SH-SY5Y (cell line): ENCODE results near the gene P2RY8.

Experiments used
- GATA2 ChIP-seq: IDR thresholded peaks from 2 replicates; pipeline ENCODE4 v1.6.1; 2011; ENCODE audit warnings: mild to moderate bottlenecking, low read depth, low read length
- GATA3 ChIP-seq: IDR thresholded peaks from 2 replicates; pipeline ENCODE4 v1.6.1; 2011; ENCODE audit warnings: low read depth, mild to moderate bottlenecking, low read length, moderate library complexity

The P2RY8 gene

GRCh38 chrX:1481636-1482529 lies 55.1 kb downstream of the P2RY8 start:
- TF ChIP-seq GATA3 (no peak), GATA2 (peak; percentile 56)

- TF ChIP-seq GATA2 (no peak), GATA3 (no peak)
These were observed 56.8 kb downstream of the P2RY8 start for GRCh38 chrX:1480082-1480785.

- TF ChIP-seq GATA3 (no peak), GATA2 (no peak)
These were observed 59.1 kb downstream of the P2RY8 start for GRCh38 chrX:1477801-1478458.

GRCh38 chrX:1477229-1477628 lies 59.8 kb downstream of the P2RY8 start:
- no peak for TF ChIP-seq GATA3
- no peak for TF ChIP-seq GATA2

DNA sequence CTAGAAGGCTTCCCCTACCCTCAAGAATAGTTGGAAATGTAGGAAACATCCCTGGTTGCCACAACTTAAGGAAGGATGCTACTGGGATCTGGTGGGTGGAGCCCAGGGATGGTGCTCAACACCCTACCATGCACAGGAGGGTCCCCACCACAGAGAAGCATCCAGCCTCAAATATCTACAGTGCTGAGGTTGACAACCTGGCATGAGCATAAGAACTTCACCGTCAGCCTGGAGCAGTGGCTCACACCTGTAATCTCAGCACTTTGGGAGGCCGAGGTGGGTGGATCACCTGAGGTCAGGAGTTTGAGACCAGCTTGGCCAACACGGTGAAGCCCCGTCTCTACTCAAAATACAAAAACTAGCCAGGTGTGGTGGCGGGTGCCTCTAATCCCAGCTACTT lies 60.3 kb downstream of the P2RY8 start:
- TF ChIP-seq GATA2 (no peak), GATA3 (no peak)

- TF ChIP-seq GATA3 (no peak), GATA2 (no peak)
These were observed 61.1 kb downstream of the P2RY8 start for GRCh38 chrX:1475881-1476280.

DNA sequence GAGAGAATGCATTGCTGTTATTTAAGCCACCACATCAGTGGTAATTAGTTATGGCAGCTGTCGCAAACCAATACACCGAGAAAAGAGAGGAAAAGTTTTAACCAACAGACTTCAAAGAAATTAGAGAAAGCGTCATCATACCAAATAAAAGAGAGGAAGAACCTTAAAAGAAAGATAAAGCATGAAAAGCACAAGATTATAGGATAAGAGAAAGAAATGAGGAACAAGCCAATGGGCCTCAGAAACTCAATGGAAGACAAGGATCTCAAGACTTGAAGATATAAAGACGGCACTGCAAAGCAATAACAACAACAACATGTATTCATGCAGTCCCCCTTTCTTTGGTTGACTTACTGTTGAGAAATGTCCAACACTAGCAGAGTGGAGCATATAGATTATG lies 61.5 kb downstream of the P2RY8 start:
- TF ChIP-seq GATA3, result no peak
- TF ChIP-seq GATA2, result no peak

DNA sequence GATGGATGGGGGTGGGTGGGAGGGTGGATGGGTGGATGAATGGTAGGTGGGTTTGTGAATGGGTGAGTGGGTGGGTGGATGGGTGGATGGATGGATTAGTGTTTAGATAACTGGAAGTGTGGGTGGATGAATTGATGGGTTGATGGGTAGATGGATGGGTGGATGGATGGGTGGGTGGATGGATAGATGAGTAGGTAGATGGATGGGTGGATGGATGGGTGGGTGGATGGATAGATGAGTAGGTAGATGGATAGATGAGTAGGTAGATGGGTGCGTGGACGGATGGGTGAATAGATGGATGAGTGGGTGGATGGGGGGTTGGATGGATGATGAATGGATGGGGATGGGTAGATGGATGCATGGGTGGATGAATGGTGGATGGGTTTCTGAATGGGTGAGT lies 64.0 kb downstream of the P2RY8 start:
- no peak for TF ChIP-seq GATA2
- TF ChIP-seq GATA3, result no peak

DNA sequence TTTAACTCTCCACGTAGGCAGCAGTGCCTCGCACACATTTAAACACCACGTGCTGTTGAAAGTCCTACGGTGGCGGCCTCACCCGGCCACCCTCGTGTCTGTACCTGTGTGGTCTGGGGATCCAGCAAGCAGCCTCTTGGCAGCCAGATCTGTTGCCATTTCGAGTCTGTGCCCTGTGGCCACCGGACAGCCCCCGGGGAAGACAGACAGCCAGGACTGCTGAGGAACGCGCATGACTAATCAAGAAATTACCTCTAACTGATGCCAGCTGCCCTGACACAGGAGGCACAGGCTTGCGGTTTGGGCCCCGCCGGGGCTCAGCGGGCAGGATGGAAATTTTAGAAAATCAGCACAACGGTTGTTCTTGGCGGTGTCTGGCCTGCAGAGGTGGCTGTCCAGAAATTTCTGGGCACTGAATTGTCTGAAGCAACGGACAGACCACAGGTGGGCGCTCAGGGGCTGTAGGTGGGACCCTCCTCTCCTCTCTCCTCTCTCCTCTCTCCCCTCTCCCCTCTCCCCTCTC lies 68.7 kb downstream of the P2RY8 start:
- TF ChIP-seq GATA3, result no peak
- TF ChIP-seq GATA2, result no peak

DNA sequence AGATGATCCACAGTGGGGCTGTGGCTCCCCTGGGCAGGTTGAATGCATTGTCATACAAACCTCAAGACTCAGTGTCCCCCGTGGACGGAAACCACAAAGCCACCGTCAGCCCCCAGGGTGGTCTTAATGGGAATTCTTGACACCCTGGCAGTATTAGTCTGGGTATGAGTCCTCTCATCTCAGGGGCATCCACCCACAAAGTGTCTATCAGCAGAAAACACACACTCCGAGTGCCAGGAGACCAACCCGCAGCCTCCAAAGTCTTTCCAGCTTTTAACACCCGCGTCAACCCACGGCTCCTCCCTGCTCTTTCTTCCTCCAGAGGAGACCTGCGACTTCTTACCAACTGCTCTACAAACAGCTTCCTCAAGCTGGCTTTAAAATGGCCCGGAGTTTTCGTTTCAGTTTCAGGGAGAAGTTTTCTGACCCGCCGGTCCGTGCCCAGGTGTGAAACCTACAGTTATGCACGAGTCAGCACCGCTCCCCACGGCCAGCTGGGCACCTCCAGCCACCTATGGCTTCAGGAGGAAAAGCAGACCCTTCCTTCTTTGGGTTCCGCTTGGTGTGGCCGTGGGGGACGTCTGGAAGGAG lies 69.9 kb downstream of the P2RY8 start:
- no peak for TF ChIP-seq GATA3

- TF ChIP-seq GATA3, result no peak
- no peak for TF ChIP-seq GATA2
These were observed 70.7 kb downstream of the P2RY8 start for GRCh38 chrX:1466232-1466661.

GRCh38 chrX:1465286-1466231 lies 71.4 kb downstream of the P2RY8 start:
- TF ChIP-seq GATA2 (no peak), GATA3 (no peak)

GRCh38 chrX:1464971-1465285 lies 72.1 kb downstream of the P2RY8 start:
- no peak for TF ChIP-seq GATA2
- TF ChIP-seq GATA3, result no peak
